Lung (tissue), 12 donors: Measurements from ENCODE around the gene AGBL3. TPM values are rescaled to one million over a fixed set of nuclear protein-coding genes. Genes with fewer than 3 reads are reported as not detected.
A peak's percentile ranks its signal among the peaks of the same experiment; 100 is the strongest.

Source experiments
- ATAC-seq: fragments of 200-7000 bp; cut with Tn5 transposase; one replicate; pipeline ENCODE4 v1.9.1; 2020; ENCODE audit warnings: moderate number of reproducible peaks; ENCODE audit not compliant: insufficient read depth, low FRiP score
- DNase-seq, 3 donors: peaks; one replicate each; pipeline ENCODE4 v3.0.0-alpha.2; 2013 to 2017
- H3K27ac ChIP-seq, 2 donors: one replicate each; pipeline ENCODE4 v1.5.1; 2013; ENCODE audit warnings: mild to moderate bottlenecking in 2 of 2, moderate library complexity in 2 of 2, control low read depth in 1 of 2, inconsistent platforms in 1 of 2, low read depth in 1 of 2, low read length in 1 of 2
- H3K27me3 ChIP-seq, 3 donors: one replicate each; pipeline ENCODE4 v1.5.1; 2013; ENCODE audit warnings: low read length in 2 of 3; ENCODE audit not compliant: control insufficient read depth in 3 of 3, insufficient read depth in 3 of 3
- H3K36me3 ChIP-seq, 4 donors: one replicate each; pipeline ENCODE4 v1.5.1; 2013; ENCODE audit warnings: low read length in 4 of 4, mild to moderate bottlenecking in 1 of 4, moderate library complexity in 1 of 4; ENCODE audit not compliant: control insufficient read depth in 4 of 4, insufficient read depth in 4 of 4
- H3K4me1 ChIP-seq, 5 donors: one replicate each; pipeline ENCODE4 v1.5.1; 2013; ENCODE audit warnings: low read length in 5 of 5, mild to moderate bottlenecking in 2 of 5, moderate library complexity in 1 of 5; ENCODE audit not compliant: control insufficient read depth in 5 of 5, insufficient read depth in 5 of 5
- H3K4me3 ChIP-seq: one replicate; pipeline ENCODE4 v1.5.1; 2013; ENCODE audit warnings: mild to moderate bottlenecking, control low read depth, moderate library complexity
- H3K9ac ChIP-seq, 2 donors: one replicate each; pipeline ENCODE4 v1.5.1; 2013; ENCODE audit warnings: low read length in 2 of 2, control low read depth in 1 of 2; ENCODE audit not compliant: insufficient read depth in 1 of 2
- H3K9me3 ChIP-seq, 4 donors: one replicate each; pipeline ENCODE4 v1.5.1; 2013; ENCODE audit warnings: low read length in 3 of 4, mild to moderate bottlenecking in 1 of 4, moderate library complexity in 1 of 4; ENCODE audit not compliant: control insufficient read depth in 4 of 4, insufficient read depth in 3 of 4
- CTCF ChIP-seq: IDR thresholded peaks from 2 replicates; pipeline ENCODE4 v1.5.1; 2012; ENCODE audit warnings: mild to moderate bottlenecking; ENCODE audit errors: control extremely low read depth, extremely low read depth
- WGBS, 2 donors: extraction: QIAGEN DNeasy Blood & Tissue Kit; methylation state at CpG; one replicate each; pipeline ENCODE4 v1.1.7; 2013; 5-methylcytosine and 5-hydroxymethylcytosine counted together
- polyA plus RNA-seq, 2 donors: library from polyadenylated mRNA; stranded (reverse); fragments of 200-250 nt; gene quantifications; one replicate each; pipeline ENCODE4 v1.2.1, GENCODE V29; 2013
- total RNA-seq, 2 donors: library from RNA; depleted of rRNA in 1 of 2; stranded (reverse); fragments of >200 nt in 1 of 2; gene quantifications; one replicate each; pipeline ENCODE4 v1.2.1, GENCODE V29; 2014 to 2021
- donor health status: control.
- donor health status: control.
- donor health status: Bipolar disorder and iron deficiency.
- donor health status: healthy.
- donor health status: DM: yes; HTN: yes; CAD: no.

The AGBL3 gene
- total and polyA plus RNA-seq, 4 donors = 1.3 to 5.2 (median 2.8) TPM

GRCh38 chr7:134939136-134939535 is 47.2 kb upstream of the AGBL3 start:
- TF ChIP-seq CTCF = no peak
- H3K4me1 ChIP-seq = peaks cover 0 to 9% (median 3%) of the 10 kb centered on the region in 5 donors
- H3K27me3 ChIP-seq = no peaks in the 10 kb centered on the region
- H3K4me3 ChIP-seq = no peak overlapping the region
- no peak for DNase-seq
- H3K36me3 ChIP-seq = peaks cover 1 to 44% (median 8%) of the 10 kb centered on the region in 4 donors
- no peak overlapping the region for H3K9ac ChIP-seq
- no peak for ATAC-seq
- peaks cover 0 to 3% (median 0%) of the 10 kb centered on the region in 4 donors for H3K9me3 ChIP-seq
- H3K27ac ChIP-seq = no peak overlapping the region
- 77 to 85% methylated on average over 4 of the region's 4 CpGs for WGBS, 2 donors

GRCh38 chr7:134940729-134941128 is 45.6 kb upstream of the AGBL3 start:
- no peaks in the 10 kb centered on the region for H3K9me3 ChIP-seq
- H3K27ac ChIP-seq = no peak overlapping the region
- H3K4me3 ChIP-seq = no peak overlapping the region
- peaks cover 0 to 9% (median 3%) of the 10 kb centered on the region in 5 donors for H3K4me1 ChIP-seq
- TF ChIP-seq CTCF = no peak
- no peaks in the 10 kb centered on the region for H3K27me3 ChIP-seq
- DNase-seq (no peak), ATAC-seq (no peak)
- peaks cover 1 to 33% (median 5%) of the 10 kb centered on the region in 4 donors for H3K36me3 ChIP-seq
- no peak overlapping the region for H3K9ac ChIP-seq

GRCh38 chr7:134941185-134941900 is 45.0 kb upstream of the AGBL3 start:
- Histone ChIP-seq H3K4me3 (no peak overlapping the region), H3K9ac (no peak overlapping the region), H3K4me1 (peaks cover 0 to 9% (median 3%) of the 10 kb centered on the region in 5 donors), H3K27me3 (no peaks in the 10 kb centered on the region), H3K27ac (peak overlapping the region in 1 of 2 donors; percentile 33), H3K9me3 (no peaks in the 10 kb centered on the region), H3K36me3 (peaks cover 0 to 30% (median 5%) of the 10 kb centered on the region in 4 donors)
- 61 to 82% methylated on average over 3 of the region's 3 CpGs for WGBS, 2 donors
- ATAC-seq (peak; percentile 32), DNase-seq (peak in 1 of 3 donors; percentile 50)
- TF ChIP-seq CTCF = no peak
